MCF 10A (cell line): ENCODE measurements around the gene MYOF. TPM values are rescaled to one million over a fixed set of nuclear protein-coding genes. Genes with fewer than 3 reads are reported as not detected.

ENCODE experiments used
- BruUV-seq: library from RNA; stranded (reverse); fragments of 400-500 nt; replicated peaks from 2 replicates; lab custom pipeline; 2021; lab: Mats Ljungman, UMichigan
- CTCF ChIA-PET: fragments of 300-600 bp; sonication (Branson Sonifier 250); formaldehyde crosslinking; extraction: SDS; loops from one replicate; lab custom pipeline; 2021; ENCODE audit warnings: antibody characterized with exemption, inconsistent platforms; lab: Yijun Ruan, JAX
- POLR2A ChIA-PET: fragments of 300-600, 350-650 bp; sonication (Branson Sonifier 250); formaldehyde crosslinking; extraction: SDS; loops from one replicate; lab custom pipeline; 2020; ENCODE audit warnings: antibody characterized with exemption, inconsistent platforms; lab: Yijun Ruan, JAX
- DNase-seq: peaks from one replicate; pipeline ENCODE4 v3.0.0-alpha.2; 2018; ENCODE audit not compliant: unreplicated experiment
- H3K27ac Mint-ChIP-seq: one replicate; pipeline ENCODE4 v1.8.0; 2022; ENCODE audit warnings: mild to moderate bottlenecking, low read depth, mixed read lengths; ENCODE audit not compliant: unreplicated experiment
- H3K27me3 Mint-ChIP-seq: one replicate; pipeline ENCODE4 v1.8.0; 2022; ENCODE audit warnings: mixed read lengths; ENCODE audit not compliant: insufficient read depth, unreplicated experiment
- H3K36me3 Mint-ChIP-seq: one replicate; pipeline ENCODE4 v1.8.0; 2022; ENCODE audit warnings: mild to moderate bottlenecking, moderate library complexity, mixed read lengths; ENCODE audit not compliant: insufficient read depth, unreplicated experiment
- H3K4me1 Mint-ChIP-seq: one replicate; pipeline ENCODE4 v1.8.0; 2022; ENCODE audit warnings: mixed read lengths; ENCODE audit not compliant: insufficient read depth, unreplicated experiment
- H3K4me3 Mint-ChIP-seq: one replicate; pipeline ENCODE4 v1.8.0; 2022; ENCODE audit warnings: mild to moderate bottlenecking, moderate library complexity, mixed read lengths; ENCODE audit not compliant: unreplicated experiment
- H3K9me3 Mint-ChIP-seq: one replicate; pipeline ENCODE4 v1.8.0; 2022; ENCODE audit warnings: mixed read lengths; ENCODE audit not compliant: unreplicated experiment
- intact Hi-C: fragments of 100-400 bp; cut with micrococcal nuclease; formaldehyde crosslinking; loops from 2 replicates; pipeline ENCODE4 v1.14.1; 2022
- total RNA-seq: library from RNA; stranded (reverse); gene quantifications from 2 replicates; pipeline ENCODE4 v1.2.3, GENCODE V29; 2022
- TF ChIP-seq, protein P1 (sequence below): fragments of 200-600 bp; IDR thresholded peaks from one replicate; pipeline ENCODE4 v1.8.0; 2022; ENCODE audit warnings: antibody characterized with exemption, mild to moderate bottlenecking; ENCODE audit not compliant: unreplicated experiment

Gene MYOF
- total RNA-seq, 1 experiment from 2014 or later: 167 TPM

DNA sequence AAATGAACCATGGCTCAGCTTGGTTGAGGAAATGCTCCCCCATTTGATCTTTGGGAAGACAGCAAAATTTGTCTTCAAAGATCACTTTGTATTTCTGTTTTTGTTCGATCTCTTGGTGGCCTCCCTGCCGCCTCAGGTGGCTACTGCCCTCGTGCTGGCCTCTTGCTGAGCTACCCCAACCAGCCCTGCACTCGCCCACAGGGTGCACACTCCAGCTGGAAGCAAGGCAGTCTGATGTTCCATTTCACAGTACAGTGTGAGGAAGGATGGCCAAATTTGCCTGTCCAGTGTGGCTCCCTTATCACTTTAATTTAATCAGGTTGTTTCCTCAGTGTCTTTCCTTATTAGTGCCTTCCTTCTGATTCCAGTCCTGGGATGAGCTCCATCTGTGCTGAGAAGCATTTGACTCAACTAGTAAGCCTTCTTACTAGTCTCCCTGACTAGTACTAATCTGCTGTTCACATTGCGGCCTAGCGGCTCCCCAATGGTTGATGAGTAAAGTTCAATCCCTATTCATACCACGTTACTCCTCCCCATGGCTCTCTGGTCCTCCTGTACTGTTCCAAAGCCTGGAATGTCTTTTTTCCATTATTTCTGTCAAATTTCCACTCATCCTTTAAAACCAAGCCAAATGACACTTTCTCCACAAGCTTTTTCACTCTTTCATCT, 8.2 kb downstream of the MYOF start:
- Mint-ChIP-seq H3K36me3 (peaks cover 30% of the 10 kb centered on the region), H3K27ac (peak overlapping the region; percentile 86), H3K9me3 (no peaks in the 10 kb centered on the region), H3K27me3 (no peaks in the 10 kb centered on the region), H3K4me3 (no peak overlapping the region), H3K4me1 (peaks cover 51% of the 10 kb centered on the region)
- intact Hi-C loops: no loop called here
- ChIA-PET CTCF (interaction anchor here (0.7 to 18.2 kb wide), 7 partner anchors 7 to 206 kb away, joined by 3 to 178 read pairs (median 4); partner anchors contain the start of gene MYOF), POLR2A (interaction anchor here (1.6 to 39.8 kb wide), 3 partner anchors 6 to 90 kb away, joined by 9 to 2342 read pairs (median 2342); partner anchors contain the start of gene MYOF)
- TF ChIP-seq, protein P1, sequence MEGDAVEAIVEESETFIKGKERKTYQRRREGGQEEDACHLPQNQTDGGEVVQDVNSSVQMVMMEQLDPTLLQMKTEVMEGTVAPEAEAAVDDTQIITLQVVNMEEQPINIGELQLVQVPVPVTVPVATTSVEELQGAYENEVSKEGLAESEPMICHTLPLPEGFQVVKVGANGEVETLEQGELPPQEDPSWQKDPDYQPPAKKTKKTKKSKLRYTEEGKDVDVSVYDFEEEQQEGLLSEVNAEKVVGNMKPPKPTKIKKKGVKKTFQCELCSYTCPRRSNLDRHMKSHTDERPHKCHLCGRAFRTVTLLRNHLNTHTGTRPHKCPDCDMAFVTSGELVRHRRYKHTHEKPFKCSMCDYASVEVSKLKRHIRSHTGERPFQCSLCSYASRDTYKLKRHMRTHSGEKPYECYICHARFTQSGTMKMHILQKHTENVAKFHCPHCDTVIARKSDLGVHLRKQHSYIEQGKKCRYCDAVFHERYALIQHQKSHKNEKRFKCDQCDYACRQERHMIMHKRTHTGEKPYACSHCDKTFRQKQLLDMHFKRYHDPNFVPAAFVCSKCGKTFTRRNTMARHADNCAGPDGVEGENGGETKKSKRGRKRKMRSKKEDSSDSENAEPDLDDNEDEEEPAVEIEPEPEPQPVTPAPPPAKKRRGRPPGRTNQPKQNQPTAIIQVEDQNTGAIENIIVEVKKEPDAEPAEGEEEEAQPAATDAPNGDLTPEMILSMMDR: no peak
- no TSS peak for BruUV-seq
- no peak for DNase-seq

DNA sequence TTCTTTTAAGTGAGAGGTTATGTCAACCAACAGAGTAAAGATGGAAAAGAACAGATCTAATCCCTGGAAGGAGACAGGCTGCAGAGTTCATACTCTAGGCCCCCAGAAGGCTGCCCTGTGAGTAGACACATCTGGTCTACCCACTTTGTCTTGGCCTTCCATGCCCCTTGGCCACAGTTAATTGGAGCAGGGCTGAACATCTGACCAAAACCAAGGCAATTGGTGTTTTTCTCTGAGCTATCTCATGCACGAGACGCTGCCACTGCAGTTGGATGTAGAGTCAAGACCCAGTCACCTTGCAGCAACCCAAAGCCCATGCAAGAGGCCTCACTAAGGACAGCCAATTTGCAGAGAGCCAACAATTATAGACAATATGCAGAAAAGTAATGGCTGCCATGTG, 9.0 kb downstream of the MYOF start:
- H3K36me3 Mint-ChIP-seq: peaks cover 35% of the 10 kb centered on the region
- no peak for DNase-seq
- BruUV-seq: no TSS peak
- intact Hi-C loops: no loop called here
- H3K27me3 Mint-ChIP-seq: no peaks in the 10 kb centered on the region
- H3K4me1 Mint-ChIP-seq: peaks cover 52% of the 10 kb centered on the region
- ChIA-PET CTCF (interaction anchor here (0.9 to 18.2 kb wide), 5 partner anchors 8 to 119 kb away, joined by 3 to 178 read pairs (median 3); partner anchors contain the start of gene MYOF), POLR2A (interaction anchor here (31.9 to 39.8 kb wide), 2 partner anchors 5 to 19 kb away, joined by 2342 read pairs; partner anchors contain the start of gene MYOF)
- H3K27ac Mint-ChIP-seq: peak overlapping the region; percentile 27
- no peak overlapping the region for H3K4me3 Mint-ChIP-seq
- TF ChIP-seq, protein P1: no peak
- no peaks in the 10 kb centered on the region for H3K9me3 Mint-ChIP-seq

DNA sequence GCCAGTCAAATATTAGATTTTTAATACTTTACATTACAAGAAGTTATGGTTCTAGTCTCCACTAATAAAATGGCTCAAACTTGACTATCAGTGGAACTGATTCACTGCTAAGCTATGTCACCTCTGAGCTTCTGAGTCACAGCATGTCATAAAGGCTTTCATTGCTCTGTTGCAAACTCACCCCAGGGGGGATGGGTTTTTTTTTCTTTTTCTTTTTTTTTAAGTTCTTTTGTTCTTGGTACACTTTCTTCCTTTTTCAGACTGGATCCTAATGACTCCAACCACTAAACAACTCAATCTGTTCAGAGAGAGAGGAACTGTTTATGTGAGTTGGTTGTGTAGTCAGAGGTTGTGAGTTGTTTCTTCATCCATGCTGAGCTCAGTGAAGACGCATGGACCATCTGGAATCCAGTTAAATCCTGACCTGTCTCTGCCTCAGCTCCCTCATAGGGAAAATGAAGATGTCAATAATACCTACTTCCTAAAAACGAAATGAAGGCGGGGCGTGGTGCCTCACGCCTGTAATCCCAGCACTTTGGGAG, 11.0 kb downstream of the MYOF start:
- H3K4me3 Mint-ChIP-seq: peak overlapping the region; percentile 44
- peak overlapping the region; percentile 85 for H3K27ac Mint-ChIP-seq
- peak; percentile 87 for DNase-seq
- ChIA-PET POLR2A (interaction anchor here (0.6 to 39.8 kb wide), 13 partner anchors 3 to 1281 kb away, joined by 3 to 2342 read pairs (median 4); partner anchors contain the start of genes CPEB3, MARCHF5 and MYOF), CTCF (interaction anchor here (0.5 to 18.2 kb wide), 9 partner anchors 9 to 875 kb away, joined by 3 to 178 read pairs (median 5); partner anchors contain the start of gene MYOF)
- intact Hi-C loops: no loop called here
- H3K36me3 Mint-ChIP-seq: peaks cover 38% of the 10 kb centered on the region
- no peaks in the 10 kb centered on the region for H3K9me3 Mint-ChIP-seq
- TF ChIP-seq, protein P1: no peak
- peaks cover 50% of the 10 kb centered on the region for H3K4me1 Mint-ChIP-seq
- no peaks in the 10 kb centered on the region for H3K27me3 Mint-ChIP-seq
- no TSS peak for BruUV-seq

DNA sequence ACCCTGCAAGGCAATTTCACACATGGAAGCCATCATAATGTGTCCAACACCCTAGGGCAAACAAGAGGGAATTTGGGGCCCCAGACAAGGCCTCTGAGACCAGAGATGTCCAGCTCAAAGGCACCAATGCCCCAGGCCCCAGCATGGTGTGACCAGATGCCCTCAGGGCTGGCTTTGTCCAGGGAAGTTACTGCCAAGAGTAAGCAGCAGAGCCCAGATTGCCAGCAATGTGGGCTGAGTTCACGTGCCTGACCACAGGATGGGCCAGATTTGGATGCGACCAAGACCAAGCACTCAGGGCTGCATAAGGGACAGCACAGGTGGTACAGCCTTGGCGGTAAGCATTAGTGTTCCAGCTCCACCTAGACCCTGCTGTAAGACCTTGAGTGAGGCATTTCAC, 12.7 kb downstream of the MYOF start:
- TF ChIP-seq, protein P1: no peak
- no peak for DNase-seq
- peaks cover 34% of the 10 kb centered on the region for H3K36me3 Mint-ChIP-seq
- H3K27ac Mint-ChIP-seq: peak overlapping the region; percentile 85
- ChIA-PET POLR2A (interaction anchor here (0.7 to 39.8 kb wide), 5 partner anchors 1 to 93 kb away, joined by 3 to 2342 read pairs (median 24); partner anchors contain the start of gene MYOF), CTCF (interaction anchor here (0.6 to 18.2 kb wide), 6 partner anchors 8 to 1434 kb away, joined by 5 to 178 read pairs (median 9); partner anchors contain the start of gene MYOF)
- BruUV-seq: no TSS peak
- H3K9me3 Mint-ChIP-seq: no peaks in the 10 kb centered on the region
- H3K4me1 Mint-ChIP-seq: peaks cover 56% of the 10 kb centered on the region
- intact Hi-C loops: no loop called here
- no peaks in the 10 kb centered on the region for H3K27me3 Mint-ChIP-seq
- no peak overlapping the region for H3K4me3 Mint-ChIP-seq
